GM12878 (cell line): ENCODE data around the gene DUSP16. TPM values are rescaled to one million over a fixed set of nuclear protein-coding genes. Genes with fewer than 3 reads are reported as not detected.
A peak's percentile ranks its signal among the peaks of the same experiment; 100 is the strongest.

ENCODE experiments used
- ATAC-seq: fragments of 200-7000 bp; cut with Tn5 transposase; 3 replicates; pipeline ENCODE4 v1.9.1; 2020; ENCODE audit warnings: mild to moderate bottlenecking, moderate library complexity
- Bru-seq: library from RNA; stranded (reverse); fragments of 400-500 nt; gene quantifications from one replicate; lab custom pipeline; 2021; lab: Mats Ljungman, UMichigan
- BruChase-seq, 2 experiments: library from RNA; stranded (reverse); fragments of 400-500 nt; gene quantifications; one replicate each; lab custom pipeline; 2021; lab: Mats Ljungman, UMichigan
- BruUV-seq: library from RNA; stranded (reverse); fragments of 400-500 nt; replicated peaks from 2 replicates; lab custom pipeline; 2021; lab: Mats Ljungman, UMichigan
- CTCF ChIA-PET: fragments of 300-600 bp; sonication (Branson Sonifier 250); formaldehyde crosslinking; extraction: SDS; loops from one replicate; lab custom pipeline; 2021; ENCODE audit warnings: inconsistent platforms; lab: Yijun Ruan, JAX
- POLR2A ChIA-PET: fragments of 350-600 bp; formaldehyde crosslinking; extraction: SDS; loops from one replicate; lab custom pipeline; 2021; ENCODE audit warnings: inconsistent platforms; lab: Charles Lee
- RAD21 ChIA-PET: fragments of 300-600 bp; sonication (Branson Sonifier 250); formaldehyde crosslinking; loops from one replicate; lab custom pipeline; 2023; ENCODE audit warnings: antibody characterized with exemption; ENCODE audit not compliant: unreplicated experiment; lab: Charles Lee
- SMC1A ChIA-PET: fragments of 300-600 bp; sonication (Branson Sonifier 250); formaldehyde crosslinking; loops from one replicate; lab custom pipeline; 2023; ENCODE audit not compliant: unreplicated experiment, uncharacterized antibody; lab: Charles Lee
- DNase-seq: peaks from one replicate; pipeline ENCODE4 v3.0.0-alpha.2; 2011; ENCODE audit warnings: low read depth, low spot score
- FAIRE-seq: peaks from 3 replicates; lab custom pipeline; 2011; peaks lifted over from hg19 to GRCh38; lab: Jason Lieb, UNC
- H2AFZ ChIP-seq: 2 replicates; pipeline ENCODE4 v1.6.0; 2011; ENCODE audit warnings: low read depth, low read length, control low read depth; ENCODE audit not compliant: control insufficient read depth
- H3K27ac ChIP-seq: 2 replicates; pipeline ENCODE4 v1.5.1; 2011; ENCODE audit warnings: control low read depth; ENCODE audit not compliant: control insufficient read depth, insufficient read depth
- H3K27me3 ChIP-seq, 2 experiments: replicated peaks in 1 of 2; 2 replicates each; pipeline versions ENCODE4 v1.6.0 to v1.6.1; 2011; ENCODE audit warnings: low read length in 1 of 2; ENCODE audit not compliant: control insufficient read depth in 2 of 2, insufficient read depth in 2 of 2
- H3K36me3 ChIP-seq, 2 experiments: 2 replicates each; pipeline ENCODE4 v1.5.1; 2011; ENCODE audit warnings: low read length in 1 of 2; ENCODE audit not compliant: control insufficient read depth in 2 of 2, insufficient read depth in 2 of 2
- H3K4me1 ChIP-seq: 2 replicates; pipeline ENCODE4 v1.6.1; 2011; ENCODE audit warnings: mild to moderate bottlenecking, low read length, moderate library complexity, mixed read lengths; ENCODE audit not compliant: control insufficient read depth, insufficient read depth
- H3K4me2 ChIP-seq: 2 replicates; pipeline ENCODE4 v1.6.0; 2011; ENCODE audit warnings: control low read depth; ENCODE audit not compliant: control insufficient read depth, insufficient read depth
- H3K4me3 ChIP-seq: fragments of 200-600 bp; sonication (generic); 2 replicates; pipeline ENCODE4 v1.5.1; 2016
- H3K79me2 ChIP-seq: 2 replicates; pipeline ENCODE4 v1.6.0; 2011; ENCODE audit warnings: low read length; ENCODE audit not compliant: control insufficient read depth, insufficient read depth
- H3K9ac ChIP-seq: 2 replicates; pipeline ENCODE4 v1.8.0; 2011; ENCODE audit warnings: low read length, control low read depth, mixed read lengths; ENCODE audit not compliant: control insufficient read depth, insufficient read depth
- H3K9me3 ChIP-seq: replicated peaks from 3 replicates; pipeline ENCODE4 v1.5.1; 2011; ENCODE audit warnings: mild to moderate bottlenecking, low read length; ENCODE audit not compliant: control insufficient read depth, insufficient read depth
- H4K20me1 ChIP-seq: 2 replicates; pipeline ENCODE4 v1.6.0; 2011; ENCODE audit not compliant: control insufficient read depth, insufficient read depth
- CHD4 ChIP-seq: fragments of 200-600 bp; sonication (generic); IDR thresholded peaks from 2 replicates; pipeline ENCODE4 v1.6.1; 2016; ENCODE audit warnings: mild to moderate bottlenecking
- ELK1 ChIP-seq: IDR thresholded peaks from 2 replicates; pipeline ENCODE4 v1.6.1; 2012; ENCODE audit warnings: low read depth, low read length, improper control_type of control experiment
- EZH2 ChIP-seq: IDR thresholded peaks from 2 replicates; pipeline ENCODE4 v1.6.1; 2012; ENCODE audit warnings: low read depth, mild to moderate bottlenecking, control low read depth, inconsistent platforms, low read length, borderline replicate concordance; ENCODE audit not compliant: control insufficient read depth
- MTA2 ChIP-seq: fragments of 450-650 bp; IDR thresholded peaks from 2 replicates; pipeline ENCODE4 v1.6.1; 2016; ENCODE audit warnings: low read depth, mild to moderate bottlenecking, moderate library complexity
- NR2F1 ChIP-seq: fragments of 450-650 bp; conservative IDR thresholded peaks from 2 replicates; pipeline ENCODE4 v1.6.1; 2017; ENCODE audit warnings: mild to moderate bottlenecking
- RBBP5 ChIP-seq: fragments of 200-600 bp; sonication (generic); conservative IDR thresholded peaks from 2 replicates; pipeline ENCODE4 v1.6.1; 2016
- USF1 ChIP-seq: IDR thresholded peaks from 2 replicates; pipeline ENCODE4 v1.6.1; 2011; ENCODE audit warnings: borderline replicate concordance, low read depth, mild to moderate bottlenecking, moderate library complexity, mixed read lengths, low read length; ENCODE audit not compliant: insufficient read depth; ENCODE audit errors: extremely low read length
- ZBTB40 ChIP-seq: fragments of 450-650 bp; IDR thresholded peaks from 2 replicates; pipeline ENCODE4 v1.6.1; 2016; ENCODE audit warnings: mild to moderate bottlenecking, moderate library complexity, borderline replicate concordance
- WGBS: methylation state at CpG from one replicate; pipeline ENCODE4 v1.1.6; 2016; ENCODE audit warnings: low lambda C conversion rate; ENCODE audit not compliant: insufficient replicate concordance, insufficient coverage; ENCODE audit errors: missing lambda C conversion rate; 5-methylcytosine and 5-hydroxymethylcytosine counted together
- in situ Hi-C: fragments of 300-500 bp; cut with MboI; formaldehyde crosslinking; loops from 9 replicates; pipeline ENCODE4 v1.14.3; 2018; ENCODE audit warnings: mixed read lengths
- intact Hi-C: fragments of 100-400 bp; cut with micrococcal nuclease; formaldehyde crosslinking; loops from one replicate; pipeline ENCODE4 v1.14.2; 2022; ENCODE audit not compliant: unreplicated experiment
- long read RNA-seq, 2 experiments: library from polyadenylated mRNA; unstranded; transcript quantifications; one replicate each; pipeline ENCODE4 v2.0.0, GENCODE V29; 2019 to 2020
- polyA minus RNA-seq, 3 experiments: library from RNA; depleted of rRNA, polyadenylated mRNA; stranded (reverse); fragments of >200 nt; gene quantifications; 2 replicates each; pipeline ENCODE4 v1.2.3, GENCODE V29; 2011
- polyA plus RNA-seq, 11 experiments: library from polyadenylated mRNA; depleted of rRNA in 4 of 11; unstranded in 6 of 11; stranded (reverse) in 5 of 11; fragments of >200 nt; fragmentation: Nextera tagmentation in 4 of 11; fragmentation: Illumina TruSeq in 1 of 11; extraction: Ambion mirVana in 4 of 11; extraction: Trizol in 1 of 11; gene quantifications; 1 replicate in 1 of 11; 2 replicates in 10 of 11; pipeline versions ENCODE4 v1.2.1 to v1.2.3, GENCODE V29; 2011 to 2016; ENCODE audit warnings: inconsistent platforms in 2 of 11, missing spikeins in 2 of 11, low read depth in 1 of 11
- total RNA-seq, 4 experiments: library from RNA; depleted of rRNA in 3 of 4; stranded (reverse); fragments of >200 nt in 3 of 4; fragmentation: Illumina TruSeq in 1 of 4; extraction: Trizol in 1 of 4; gene quantifications; 2 replicates each; pipeline versions ENCODE4 v1.2.1 to v1.2.3, GENCODE V29; 2013 to 2021

The DUSP16 gene
- total RNA-seq (2013; cell fraction: nucleolus; rRNA removed): 142 and 202 TPM in 2 replicates
- total RNA-seq (2014; rRNA removed) (25.1 and 27.3 TPM in 2 replicates), total RNA-seq (2014; rRNA removed; fragmentation: Illumina TruSeq; extraction: Trizol) (33.0 and 33.9 TPM in 2 replicates), total RNA-seq (2021) (41.6 and 44.2 TPM in 2 replicates), polyA plus RNA-seq (2011; rRNA removed) (75.3 and 85.8 TPM in 2 replicates), polyA plus RNA-seq (2014; fragmentation: Illumina TruSeq; extraction: Trizol) (36.0 and 39.4 TPM in 2 replicates), polyA plus RNA-seq (2014; fragmentation: Nextera tagmentation; extraction: Ambion mirVana) (1 to 10 TPM; 3.9 to 5.0 TPM), polyA plus RNA-seq (2014; rRNA removed) (24.4 and 28.5 TPM in 2 replicates), polyA plus RNA-seq (2016; fragmentation: Nextera tagmentation; extraction: Ambion mirVana) (1 to 10 TPM; 8.5 to 9.7 TPM), polyA minus RNA-seq (2011; rRNA and poly(A)+ RNA removed) (89.2 and 103 TPM in 2 replicates), Bru-seq, nascent RNA (percentile 95 among the genes with signal in this experiment), BruChase-seq, experiment 1, labeled RNA remaining after a 6-hour chase (percentile 89 among the genes with signal in this experiment), BruChase-seq, experiment 2, labeled RNA remaining after a 2-hour chase (percentile 89 among the genes with signal in this experiment)
- polyA plus RNA-seq (2011; ENCODE audit: low read depth): 17.2 TPM
- polyA plus RNA-seq (2011; cell fraction: cytosol; rRNA removed): 42.0 and 85.2 TPM in 2 replicates
- polyA plus RNA-seq (2011; cell fraction: nucleus; rRNA removed): 28.8 and 32.3 TPM in 2 replicates
- 21.7 and 33.5 TPM in 2 replicates for polyA plus RNA-seq (2012)
- polyA minus RNA-seq (2011; cell fraction: cytosol; rRNA and poly(A)+ RNA removed): 32.7 and 33.5 TPM in 2 replicates
- 24.2 and 25.1 TPM in 2 replicates for polyA minus RNA-seq (2011; cell fraction: nucleus; rRNA and poly(A)+ RNA removed)
- long read RNA-seq, experiment 1, partial matches to known transcripts: 0 of 2 reads
- long read RNA-seq, experiment 1, other reads (novel, unspliced or antisense): 2 of 2 reads
- long read RNA-seq, experiment 2, partial matches to known transcripts: 3 of 17 reads
- long read RNA-seq, experiment 2, other reads (novel, unspliced or antisense): 14 of 17 reads

- Histone ChIP-seq H3K79me2 (peaks cover 44% of the 10 kb centered on the region), H3K9ac (peak within 1 kb of the TSS; percentile 100), H2AFZ (peak within 1 kb of the TSS; percentile 75), H3K27me3 (no peaks in the 10 kb centered on the region), H3K9me3 (no peaks in the 10 kb centered on the region), H3K36me3 (no peaks in the 10 kb centered on the region), H3K4me2 (peak within 1 kb of the TSS; percentile 93), H3K27ac (peak within 1 kb of the TSS; percentile 100), H3K4me1 (peaks cover 13% of the 10 kb centered on the region), H4K20me1 (no peaks in the 10 kb centered on the region), H3K4me3 (peak within 1 kb of the TSS; percentile 97)
- DNase-seq: peak; percentile 75
- RAD21 ChIA-PET: interaction anchor here (0.8 to 2.9 kb wide), 22 partner anchors 8 to 205 kb away, joined by 3 to 24 read pairs (median 6); partner anchors contain the start of genes BORCS5 and CREBL2
- POLR2A ChIA-PET: interaction anchor here (0.5 to 2.3 kb wide), 16 partner anchors 9 to 204 kb away, joined by 3 to 18 read pairs (median 4); no protein-coding TSS in a partner anchor
- CTCF ChIA-PET: interaction anchor here (0.6 to 2.8 kb wide), 23 partner anchors 8 to 204 kb away, joined by 3 to 33 read pairs (median 6); no protein-coding TSS in a partner anchor
- peak; percentile 78 for ATAC-seq
- intact Hi-C loops: loop anchor here (2.0 to 5.0 kb wide), 6 partner anchors 55 to 175 kb away; partner anchors contain the start of gene CDKN1B
- WGBS: under 1% methylated on average over 23 of the region's 59 CpGs
- no TSS peak for BruUV-seq
- FAIRE-seq: no peak
- in situ Hi-C loops: loop anchor here (10.0 kb wide), 1 partner anchor 188 kb away; no protein-coding TSS in a partner anchor
- SMC1A ChIA-PET: interaction anchor here (0.5 to 2.8 kb wide), 27 partner anchors 8 to 205 kb away, joined by 3 to 28 read pairs (median 5); no protein-coding TSS in a partner anchor
- TF ChIP-seq CHD4: no peak
- TF ChIP-seq NR2F1: peak; percentile 94
- no peak for TF ChIP-seq EZH2
- no peak for TF ChIP-seq MTA2
- no peak for TF ChIP-seq ELK1
- no peak for TF ChIP-seq ZBTB40
- TF ChIP-seq RBBP5: no peak
- no peak for TF ChIP-seq USF1
Measured at GRCh38 chr12:12562585-12563261, at the start of gene DUSP16. Gene DUSP16 (minus strand): TSS chr12:12562863. CDS start chr12:12521098, 41,765 bp downstream.
